Measurements from ENCODE around the gene MBIP. TPM values are rescaled to one million over a fixed set of nuclear protein-coding genes. Genes with fewer than 3 reads are reported as not detected.

MBIP gene
- total RNA-seq, 1 experiment from 2014 or later: 19.1 TPM

DNA sequence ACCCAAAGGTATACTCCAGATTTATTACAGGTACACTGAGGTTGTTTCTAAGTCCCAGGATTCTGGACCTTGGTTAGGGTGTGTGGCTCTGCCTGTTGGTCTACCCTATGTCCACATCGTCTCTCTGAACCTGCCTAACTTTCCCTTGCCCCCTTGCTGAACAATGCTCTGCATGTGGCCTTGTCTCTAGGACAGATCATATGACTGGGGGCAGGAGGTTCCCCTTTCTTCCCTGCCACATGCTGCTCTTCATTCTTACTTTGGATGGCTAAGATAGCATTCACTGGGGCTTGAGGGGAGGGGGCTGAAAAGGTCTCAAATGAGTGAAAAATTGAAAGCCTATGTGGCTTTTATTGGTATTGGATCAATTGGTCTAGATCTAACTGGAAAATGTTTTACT is 49.2 kb downstream of the MBIP start:
- intact Hi-C loops (cut with micrococcal nuclease): no loop called here
- H3K9me3 ChIP-seq (ENCODE audit: control insufficient read depth in 1 of 2, insufficient read depth in 1 of 2, low read depth in 1 of 2, low read length in 2 of 2): no peaks in the 10 kb centered on the region
- H3K27me3 ChIP-seq (ENCODE audit: insufficient read depth, low read length): no peaks in the 10 kb centered on the region
- CTCF ChIA-PET: no interaction called here
- DNase-seq (ENCODE audit: low read depth, low spot score) (no peak), ATAC-seq (no peak)
- H3K36me3 ChIP-seq (ENCODE audit: control insufficient read depth in 1 of 2, insufficient read depth in 2 of 2, low read length in 2 of 2): no peaks in the 10 kb centered on the region
- no peaks in the 10 kb centered on the region for H3K4me1 ChIP-seq (ENCODE audit: control insufficient read depth in 1 of 2, insufficient read depth in 2 of 2, low read length in 2 of 2)
- no peak overlapping the region for H3K27ac ChIP-seq (ENCODE audit: low read depth, low read length)
- no TSS peak for BruUV-seq (replicated peaks)
- TF ChIP-seq SIN3A (IDR thresholded peaks at IDR 0.05; ENCODE audit: low read depth) (no peak), MAX (IDR thresholded peaks at IDR 0.05) (no peak), CTCF (IDR thresholded peaks at IDR 0.05 in 2 of 3, conservative IDR thresholded peaks at IDR 0.05 in 1 of 3; ENCODE audit: borderline replicate concordance in 1 of 3, insufficient read depth in 1 of 3, low read depth in 2 of 3, low read length in 2 of 3) (no peak), POLR2A (IDR thresholded peaks at IDR 0.05; ENCODE audit: borderline replicate concordance, extremely low read depth, insufficient read depth, insufficient read length) (no peak), RAD21 (IDR thresholded peaks at IDR 0.05; ENCODE audit: low read depth) (no peak), FOSL1 (IDR thresholded peaks at IDR 0.05; ENCODE audit: low read depth) (no peak), ELF1 (IDR thresholded peaks at IDR 0.05; ENCODE audit: borderline replicate concordance, low read depth) (no peak), JUND (IDR thresholded peaks at IDR 0.05) (no peak), EZH2 (IDR thresholded peaks at IDR 0.05) (no peak), EGR1 (IDR thresholded peaks at IDR 0.05; ENCODE audit: low read depth) (no peak), ATF3 (IDR thresholded peaks at IDR 0.05) (no peak), ZBTB33 (IDR thresholded peaks at IDR 0.05; ENCODE audit: extremely low read depth, insufficient replicate concordance, low read length) (no peak), TCF7L2 (IDR thresholded peaks at IDR 0.05; ENCODE audit: borderline replicate concordance, extremely low read depth, insufficient read depth, insufficient read length) (no peak), ZNF274 (IDR thresholded peaks at IDR 0.05; ENCODE audit: low read depth, low read length) (no peak)
- H2AFZ ChIP-seq (ENCODE audit: low read depth, low read length, poor library complexity, severe bottlenecking): no peak overlapping the region
- H3K4me2 ChIP-seq (ENCODE audit: low read length): no peak overlapping the region
- POLR2A ChIA-PET: no interaction called here
- H3K79me2 ChIP-seq (ENCODE audit: insufficient read depth, low read length): no peaks in the 10 kb centered on the region
- H3K4me3 ChIP-seq (replicated peaks in 1 of 2; ENCODE audit: low read depth in 1 of 2, low read length in 2 of 2): no peak overlapping the region
- no peaks in the 10 kb centered on the region for H3K9me2 ChIP-seq (ENCODE audit: insufficient read depth)
- no peaks in the 10 kb centered on the region for H4K20me1 ChIP-seq (ENCODE audit: insufficient read depth)
- H3K9ac ChIP-seq (ENCODE audit: low read length): no peak overlapping the region
- RAD21 ChIA-PET (ENCODE audit: low non-redundant PET in 1 of 2, low total read pairs in 2 of 2, uncharacterized antibody in 2 of 2, unreplicated experiment in 2 of 2): no interaction called here
